Activated T-cell treated with anti-CD3 and anti-CD28 coated beads, Interleukin-2, amount 50 U/mL, for 48 hours (primary cell): ENCODE data around the gene ECI2.
"Not testable (repeated sequence)": the region's sequence is repeated elsewhere in the genome, so short reads cannot be mapped to it uniquely, and the experiment has no call there.

Experiments
- DNase-seq, 2 experiments: peaks; one replicate each; pipeline ENCODE4 v3.0.0-alpha.2; 2020

ECI2 gene

GRCh38 chr6:4100655-4101054 lies 34.7 kb downstream of the ECI2 start:
- DNase-seq = no peak

GRCh38 chr6:4093288-4093687 lies 42.1 kb downstream of the ECI2 start:
- DNase-seq = no peak

- no peak for DNase-seq
Observed at GRCh38 chr6:4091941-4092340, 43.4 kb downstream of the ECI2 start.

GRCh38 chr6:4090043-4090442 lies 45.3 kb downstream of the ECI2 start:
- DNase-seq = not testable (repeated sequence)

GRCh38 chr6:4088704-4089103 lies 46.7 kb downstream of the ECI2 start:
- no peak for DNase-seq

- DNase-seq = no peak
Observed at GRCh38 chr6:4085332-4085700, 50.1 kb downstream of the ECI2 start.

GRCh38 chr6:4084444-4085331 lies 50.7 kb downstream of the ECI2 start:
- DNase-seq = no peak

GRCh38 chr6:4078691-4079471 lies 56.5 kb downstream of the ECI2 start, which contains the start of gene FAM217A:
Gene FAM217A, minus strand, starts transcription at chr6:4079137. Its CDS starts 1,723 bp downstream, at chr6:4077414.
- no peak for DNase-seq

- no peak for DNase-seq
Observed at GRCh38 chr6:4074478-4075235, 60.7 kb downstream of the ECI2 start.

- DNase-seq = no peak
Observed at GRCh38 chr6:4071330-4071729, 64.0 kb downstream of the ECI2 start.

- DNase-seq = no peak
Observed at GRCh38 chr6:4069199-4069598, 66.2 kb downstream of the ECI2 start.

- DNase-seq = no peak
Observed at GRCh38 chr6:4067673-4068072, 67.7 kb downstream of the ECI2 start.

- DNase-seq = no peak
Observed at GRCh38 chr6:4066029-4066755, 69.2 kb downstream of the ECI2 start.
